Measurements from ENCODE around the gene HNRNPUL1. TPM values are rescaled to one million over a fixed set of nuclear protein-coding genes. Genes with fewer than 3 reads are reported as not detected.
A peak's percentile ranks its signal among the peaks of the same experiment; 100 is the strongest.

HNRNPUL1 gene
- total RNA-seq, 1 donor = 114 TPM

DNA sequence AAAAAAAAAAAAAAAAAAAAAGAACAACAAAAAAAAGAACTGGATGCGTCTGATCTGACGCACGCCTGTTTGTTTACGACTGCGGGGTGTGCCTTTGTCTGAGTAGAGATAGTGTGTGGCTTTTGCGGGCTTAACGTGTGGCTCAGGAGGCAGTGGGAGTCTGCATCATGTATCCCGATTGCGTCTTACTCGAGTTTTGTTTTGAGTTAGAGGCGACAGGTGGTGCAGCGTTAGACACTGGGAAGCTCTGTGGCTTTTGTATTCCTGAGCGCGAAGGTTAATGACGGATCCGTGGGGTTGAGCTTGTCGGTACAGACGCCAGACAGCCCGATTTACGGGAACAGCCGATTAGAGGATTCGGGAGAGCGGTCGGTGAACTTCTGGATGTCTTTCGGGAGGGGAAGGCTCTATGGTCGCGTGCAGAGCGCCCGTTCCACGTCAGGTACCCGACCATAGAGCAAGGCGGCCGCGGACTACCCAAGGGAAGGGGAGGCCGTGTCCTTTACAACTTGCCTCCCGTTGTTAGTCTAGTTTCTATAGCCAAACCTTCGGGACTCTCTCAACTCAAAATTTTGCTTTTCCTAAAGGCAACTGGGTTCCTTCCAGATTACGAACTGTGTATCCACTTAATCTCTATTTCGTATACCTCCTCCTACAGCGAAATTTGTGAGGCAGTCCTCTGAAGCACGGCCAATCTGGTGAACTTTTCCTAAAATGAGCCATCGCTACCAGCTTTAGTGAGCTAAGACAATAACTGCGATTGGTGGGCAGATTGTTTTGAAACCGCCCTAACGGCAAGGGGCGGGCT is 926 bp upstream of the HNRNPUL1 start:
- H3K79me2 ChIP-seq (ENCODE audit: insufficient read depth, low read length) = peaks cover 41% of the 10 kb centered on the region

DNA sequence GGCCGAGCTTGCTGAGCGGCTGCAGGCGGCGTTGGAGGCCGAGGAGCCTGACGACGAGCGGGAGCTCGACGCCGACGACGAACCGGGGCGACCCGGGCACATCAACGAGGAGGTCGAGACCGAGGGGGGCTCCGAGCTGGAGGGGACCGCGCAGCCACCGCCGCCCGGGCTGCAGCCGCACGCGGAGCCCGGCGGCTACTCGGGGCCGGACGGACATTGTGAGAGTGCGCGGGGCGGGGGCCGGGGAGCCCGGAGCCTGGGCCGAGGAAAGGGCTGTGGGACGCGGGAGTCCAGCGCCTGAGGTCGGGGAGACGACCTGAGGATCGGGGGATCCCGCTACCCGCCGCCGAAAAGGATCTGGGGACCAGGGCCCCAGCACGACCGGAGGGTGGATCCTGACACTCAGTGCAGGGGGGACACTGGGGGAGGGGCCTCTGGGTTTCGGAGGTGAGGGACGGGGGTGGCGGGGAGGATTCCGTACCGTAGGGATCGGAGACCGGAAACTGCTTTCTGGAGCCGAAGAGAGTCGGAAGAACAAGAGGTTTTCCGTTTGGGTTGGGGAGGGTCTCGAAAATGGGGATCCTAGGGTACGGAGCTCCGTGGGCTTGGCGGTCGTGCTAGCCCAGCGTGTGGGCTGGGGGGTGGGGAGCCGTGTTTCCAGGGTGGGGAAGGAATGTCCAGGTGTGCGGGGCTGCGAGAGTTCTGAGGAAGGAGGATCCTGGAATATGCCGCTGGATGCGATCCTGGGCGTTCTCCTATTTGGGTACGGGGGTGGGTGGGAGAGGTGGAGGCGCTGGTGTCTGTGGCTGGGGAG is 616 bp downstream of the HNRNPUL1 start:
- Histone ChIP-seq H3K4me1 (ENCODE audit: insufficient read depth, low read length) (peaks cover 32% of the 10 kb centered on the region), H3K79me2 (ENCODE audit: insufficient read depth, low read length) (peaks cover 54% of the 10 kb centered on the region), H3K9me3 (ENCODE audit: low read depth, low read length) (no peaks in the 10 kb centered on the region), H3K36me3 (ENCODE audit: insufficient read depth, low read length) (peaks cover 44% of the 10 kb centered on the region), H4K20me1 (ENCODE audit: insufficient read depth, low read length) (peaks cover 22% of the 10 kb centered on the region), H2AFZ (ENCODE audit: low read length) (peak overlapping the region; percentile 53), H3K4me2 (ENCODE audit: insufficient read depth, low read length) (peak overlapping the region; percentile 98), H3K27ac (ENCODE audit: low read depth, low read length) (peak overlapping the region; percentile 96), H3K27me3 (ENCODE audit: insufficient read depth, low read length) (no peaks in the 10 kb centered on the region), H3K4me3 (ENCODE audit: insufficient read depth, low read length) (peak overlapping the region; percentile 95)
- TF ChIP-seq, protein P1, sequence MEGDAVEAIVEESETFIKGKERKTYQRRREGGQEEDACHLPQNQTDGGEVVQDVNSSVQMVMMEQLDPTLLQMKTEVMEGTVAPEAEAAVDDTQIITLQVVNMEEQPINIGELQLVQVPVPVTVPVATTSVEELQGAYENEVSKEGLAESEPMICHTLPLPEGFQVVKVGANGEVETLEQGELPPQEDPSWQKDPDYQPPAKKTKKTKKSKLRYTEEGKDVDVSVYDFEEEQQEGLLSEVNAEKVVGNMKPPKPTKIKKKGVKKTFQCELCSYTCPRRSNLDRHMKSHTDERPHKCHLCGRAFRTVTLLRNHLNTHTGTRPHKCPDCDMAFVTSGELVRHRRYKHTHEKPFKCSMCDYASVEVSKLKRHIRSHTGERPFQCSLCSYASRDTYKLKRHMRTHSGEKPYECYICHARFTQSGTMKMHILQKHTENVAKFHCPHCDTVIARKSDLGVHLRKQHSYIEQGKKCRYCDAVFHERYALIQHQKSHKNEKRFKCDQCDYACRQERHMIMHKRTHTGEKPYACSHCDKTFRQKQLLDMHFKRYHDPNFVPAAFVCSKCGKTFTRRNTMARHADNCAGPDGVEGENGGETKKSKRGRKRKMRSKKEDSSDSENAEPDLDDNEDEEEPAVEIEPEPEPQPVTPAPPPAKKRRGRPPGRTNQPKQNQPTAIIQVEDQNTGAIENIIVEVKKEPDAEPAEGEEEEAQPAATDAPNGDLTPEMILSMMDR (IDR thresholded peaks at IDR 0.05; ENCODE audit: extremely low read depth, low read depth, low read length) = no peak
- DNase-seq (ENCODE audit: insufficient read length, low spot score, missing footprints) = no peak

More for the DNA sequence above, 926 bp upstream of the HNRNPUL1 start:
- peak overlapping the region; percentile 82 for H3K4me3 ChIP-seq (ENCODE audit: insufficient read depth, low read length)
- peaks cover 20% of the 10 kb centered on the region for H4K20me1 ChIP-seq (ENCODE audit: insufficient read depth, low read length)
- H3K36me3 ChIP-seq (ENCODE audit: insufficient read depth, low read length) = peaks cover 44% of the 10 kb centered on the region
- TF ChIP-seq, protein P1 (IDR thresholded peaks at IDR 0.05; ENCODE audit: extremely low read depth, low read depth, low read length) = no peak
- no peaks in the 10 kb centered on the region for H3K27me3 ChIP-seq (ENCODE audit: insufficient read depth, low read length)
- H3K27ac ChIP-seq (ENCODE audit: low read depth, low read length) = peak overlapping the region; percentile 96
- peaks cover 32% of the 10 kb centered on the region for H3K4me1 ChIP-seq (ENCODE audit: insufficient read depth, low read length)
- peak overlapping the region; percentile 99 for H3K4me2 ChIP-seq (ENCODE audit: insufficient read depth, low read length)
- no peaks in the 10 kb centered on the region for H3K9me3 ChIP-seq (ENCODE audit: low read depth, low read length)
- DNase-seq (ENCODE audit: insufficient read length, low spot score, missing footprints) = peak; percentile 86
- H2AFZ ChIP-seq (ENCODE audit: low read length) = peak overlapping the region; percentile 11

DNA sequence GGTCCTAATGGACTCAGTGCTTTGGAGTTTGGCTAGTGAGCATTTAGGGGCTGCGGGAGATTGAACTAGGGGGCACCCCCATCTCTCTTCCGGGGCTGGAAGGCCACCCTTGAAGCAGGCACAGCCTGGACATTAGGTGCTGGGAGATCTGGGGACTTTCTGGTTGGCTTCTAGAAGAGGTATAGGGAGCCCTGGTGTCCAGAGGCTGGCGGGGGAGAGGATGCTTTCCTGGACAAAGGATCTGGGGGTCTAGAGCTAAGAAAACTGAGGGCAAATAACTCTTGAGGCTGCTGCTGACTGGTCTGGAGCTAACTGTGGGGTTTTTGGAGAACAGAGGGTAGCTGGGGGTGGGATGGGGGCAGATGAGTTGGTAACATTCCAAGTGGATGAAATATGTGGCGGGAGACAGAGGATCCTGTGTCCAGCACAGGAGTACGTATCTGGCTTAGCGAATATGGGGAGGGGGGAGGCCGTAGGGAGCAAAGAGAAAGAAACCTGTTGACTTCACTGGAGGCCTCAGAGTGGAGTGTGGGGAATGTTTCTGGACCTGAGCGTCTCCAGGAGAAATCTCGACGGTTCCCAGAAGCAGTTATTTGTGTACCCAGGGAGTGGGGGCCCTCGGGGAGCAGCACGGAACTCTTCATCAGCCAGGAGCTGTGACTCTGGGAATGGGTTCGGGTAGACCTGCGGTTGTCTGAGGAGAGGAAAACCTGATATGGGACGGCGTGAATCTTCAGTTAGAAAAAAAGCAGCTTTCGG is 1.4 kb downstream of the HNRNPUL1 start:
- Histone ChIP-seq H3K36me3 (ENCODE audit: insufficient read depth, low read length) (peaks cover 47% of the 10 kb centered on the region), H3K4me3 (ENCODE audit: insufficient read depth, low read length) (peak overlapping the region; percentile 95), H3K79me2 (ENCODE audit: insufficient read depth, low read length) (peaks cover 54% of the 10 kb centered on the region), H3K27ac (ENCODE audit: low read depth, low read length) (peak overlapping the region; percentile 96), H3K4me1 (ENCODE audit: insufficient read depth, low read length) (peaks cover 32% of the 10 kb centered on the region), H2AFZ (ENCODE audit: low read length) (no peak overlapping the region), H4K20me1 (ENCODE audit: insufficient read depth, low read length) (peaks cover 22% of the 10 kb centered on the region), H3K4me2 (ENCODE audit: insufficient read depth, low read length) (peak overlapping the region; percentile 98), H3K27me3 (ENCODE audit: insufficient read depth, low read length) (no peaks in the 10 kb centered on the region), H3K9me3 (ENCODE audit: low read depth, low read length) (no peaks in the 10 kb centered on the region)
- TF ChIP-seq, protein P1 (IDR thresholded peaks at IDR 0.05; ENCODE audit: extremely low read depth, low read depth, low read length) = no peak
- DNase-seq (ENCODE audit: insufficient read length, low spot score, missing footprints) = no peak
